ENCODE measurements around the gene DUS2.
A peak's percentile ranks its signal among the peaks of the same experiment; 100 is the strongest.
"Not testable (repeated sequence)": the region's sequence is repeated elsewhere in the genome, so short reads cannot be mapped to it uniquely, and the experiment has no call there.

Gene DUS2

GRCh38 chr16:67998779-67999688 is 24.1 kb upstream of the DUS2 start, which contains the start of gene DPEP2:
DPEP2 (minus strand) TSS chr16:67999484; CDS start chr16:67993212, 6,272 bp downstream.
- not testable (repeated sequence) for DNase-seq

- DNase-seq, result no peak
These were observed 23.1 kb upstream of the DUS2 start for GRCh38 chr16:67999985-68000384.

- DNase-seq, result no peak
These were observed 22.6 kb upstream of the DUS2 start for GRCh38 chr16:68000450-68000849.

GRCh38 chr16:68003031-68003430 is 20.1 kb upstream of the DUS2 start:
- no peak for DNase-seq

- no peak for DNase-seq
These were observed 17.9 kb upstream of the DUS2 start for GRCh38 chr16:68005211-68005610.

GRCh38 chr16:68005786-68006286 is 17.2 kb upstream of the DUS2 start:
- no peak for DNase-seq

GRCh38 chr16:68009157-68009735 is 13.8 kb upstream of the DUS2 start:
- no peak for DNase-seq

GRCh38 chr16:68009872-68010271 is 13.2 kb upstream of the DUS2 start:
- DNase-seq, result not testable (repeated sequence)

GRCh38 chr16:68013440-68013839 is 9.6 kb upstream of the DUS2 start:
- DNase-seq, result no peak

- no peak for DNase-seq
These were observed 7.4 kb upstream of the DUS2 start, which contains the start of gene DPEP2NB for GRCh38 chr16:68015681-68016080. DPEP2NB (minus strand) TSS chr16:68015911; CDS start chr16:68015770, 141 bp downstream.

- DNase-seq, result no peak
These were observed 3.9 kb upstream of the DUS2 start for GRCh38 chr16:68019167-68019680.

GRCh38 chr16:68021490-68021889 is 1.6 kb upstream of the DUS2 start:
- DNase-seq, result no peak

- no peak for DNase-seq
These were observed 781 bp upstream of the DUS2 start for GRCh38 chr16:68022278-68022727.

GRCh38 chr16:68028996-68029395 is 5.9 kb downstream of the DUS2 start:
- DNase-seq, result no peak

- DNase-seq, result not testable (repeated sequence)
These were observed 7.0 kb downstream of the DUS2 start for GRCh38 chr16:68030108-68030507.

- no peak for DNase-seq
These were observed 8.9 kb downstream of the DUS2 start for GRCh38 chr16:68031951-68032350.

GRCh38 chr16:68033101-68033500 is 10.0 kb downstream of the DUS2 start:
- DNase-seq, result no peak

GRCh38 chr16:68035227-68035626 is 12.1 kb downstream of the DUS2 start:
- DNase-seq, result no peak

GRCh38 chr16:68037841-68038597 is 14.9 kb downstream of the DUS2 start:
- DNase-seq, result no peak

GRCh38 chr16:68040506-68041288 is 17.6 kb downstream of the DUS2 start:
- DNase-seq, result peak; percentile 76

GRCh38 chr16:68041783-68042182 is 18.7 kb downstream of the DUS2 start:
- no peak for DNase-seq

GRCh38 chr16:68046106-68046505 is 23.0 kb downstream of the DUS2 start:
- no peak for DNase-seq
